Rectal smooth muscle tissue (tissue), 1 donor: ENCODE measurements around the gene SIM2.

Experiments used
- H3K27ac ChIP-seq: one replicate; pipeline ENCODE4 v1.7.0; 2013; ENCODE audit warnings: low read depth, low read length, inconsistent platforms
- H3K27me3 ChIP-seq: one replicate; pipeline ENCODE4 v1.7.0; 2013; ENCODE audit warnings: low read length; ENCODE audit not compliant: control insufficient read depth, insufficient read depth
- H3K36me3 ChIP-seq: one replicate; pipeline ENCODE4 v1.7.0; 2013; ENCODE audit warnings: low read length; ENCODE audit not compliant: control insufficient read depth, insufficient read depth
- H3K4me1 ChIP-seq: one replicate; pipeline ENCODE4 v1.7.0; 2013; ENCODE audit warnings: low read length; ENCODE audit not compliant: control insufficient read depth, insufficient read depth
- H3K4me3 ChIP-seq: one replicate; pipeline ENCODE4 v1.7.0; 2013; ENCODE audit warnings: low read length
- H3K9ac ChIP-seq: one replicate; pipeline ENCODE4 v1.7.0; 2013; ENCODE audit warnings: low read length

SIM2 gene

GRCh38 chr21:36730291-36731281 is 31.7 kb downstream of the SIM2 start:
- H3K9ac ChIP-seq: no peak overlapping the region
- no peaks in the 10 kb centered on the region for H3K36me3 ChIP-seq
- no peak overlapping the region for H3K4me3 ChIP-seq
- no peaks in the 10 kb centered on the region for H3K4me1 ChIP-seq
- H3K27ac ChIP-seq: no peak overlapping the region
- H3K27me3 ChIP-seq: no peaks in the 10 kb centered on the region

GRCh38 chr21:36732217-36732616 is 33.3 kb downstream of the SIM2 start:
- H3K4me3 ChIP-seq: no peak overlapping the region
- no peaks in the 10 kb centered on the region for H3K36me3 ChIP-seq
- no peak overlapping the region for H3K27ac ChIP-seq
- no peaks in the 10 kb centered on the region for H3K4me1 ChIP-seq
- H3K9ac ChIP-seq: no peak overlapping the region
- no peaks in the 10 kb centered on the region for H3K27me3 ChIP-seq

GRCh38 chr21:36732761-36733160 is 33.8 kb downstream of the SIM2 start:
- Histone ChIP-seq H3K4me1 (no peaks in the 10 kb centered on the region), H3K36me3 (no peaks in the 10 kb centered on the region), H3K4me3 (no peak overlapping the region), H3K27me3 (no peaks in the 10 kb centered on the region), H3K27ac (no peak overlapping the region), H3K9ac (no peak overlapping the region)

GRCh38 chr21:36733857-36734256 is 34.9 kb downstream of the SIM2 start:
- Histone ChIP-seq H3K4me1 (no peaks in the 10 kb centered on the region), H3K27ac (no peak overlapping the region), H3K9ac (no peak overlapping the region), H3K36me3 (no peaks in the 10 kb centered on the region), H3K4me3 (no peak overlapping the region), H3K27me3 (no peaks in the 10 kb centered on the region)

GRCh38 chr21:36734367-36735200 is 35.7 kb downstream of the SIM2 start:
- Histone ChIP-seq H3K9ac (no peak overlapping the region), H3K27ac (no peak overlapping the region), H3K27me3 (no peaks in the 10 kb centered on the region), H3K4me3 (no peak overlapping the region), H3K36me3 (no peaks in the 10 kb centered on the region), H3K4me1 (no peaks in the 10 kb centered on the region)

GRCh38 chr21:36735201-36735515 is 36.2 kb downstream of the SIM2 start:
- Histone ChIP-seq H3K27me3 (no peaks in the 10 kb centered on the region), H3K36me3 (no peaks in the 10 kb centered on the region), H3K4me1 (no peaks in the 10 kb centered on the region), H3K4me3 (no peak overlapping the region), H3K9ac (no peak overlapping the region), H3K27ac (no peak overlapping the region)

GRCh38 chr21:36735724-36736320 is 36.9 kb downstream of the SIM2 start:
- no peak overlapping the region for H3K4me3 ChIP-seq
- no peaks in the 10 kb centered on the region for H3K4me1 ChIP-seq
- no peaks in the 10 kb centered on the region for H3K36me3 ChIP-seq
- H3K27me3 ChIP-seq: peaks cover 2% of the 10 kb centered on the region
- H3K27ac ChIP-seq: no peak overlapping the region
- H3K9ac ChIP-seq: no peak overlapping the region

- Histone ChIP-seq H3K4me3 (no peak overlapping the region), H3K27me3 (peaks cover 4% of the 10 kb centered on the region), H3K27ac (no peak overlapping the region), H3K36me3 (no peaks in the 10 kb centered on the region), H3K4me1 (no peaks in the 10 kb centered on the region), H3K9ac (no peak overlapping the region)
These were observed 39.7 kb downstream of the SIM2 start for GRCh38 chr21:36738489-36739126.

- H3K4me3 ChIP-seq: no peak overlapping the region
These were observed 42.6 kb downstream of the SIM2 start for GRCh38 chr21:36741506-36741905.

GRCh38 chr21:36743008-36743407 is 44.1 kb downstream of the SIM2 start:
- Histone ChIP-seq H3K36me3 (no peaks in the 10 kb centered on the region), H3K4me3 (no peak overlapping the region), H3K27me3 (peaks cover 9% of the 10 kb centered on the region), H3K9ac (no peak overlapping the region), H3K4me1 (no peaks in the 10 kb centered on the region), H3K27ac (no peak overlapping the region)

More at GRCh38 chr21:36741506-36741905, 42.6 kb downstream of the SIM2 start:
- Histone ChIP-seq H3K4me1 (no peaks in the 10 kb centered on the region), H3K36me3 (no peaks in the 10 kb centered on the region), H3K9ac (no peak overlapping the region), H3K27ac (no peak overlapping the region), H3K27me3 (peaks cover 4% of the 10 kb centered on the region)

- no peaks in the 10 kb centered on the region for H3K36me3 ChIP-seq
- peaks cover 9% of the 10 kb centered on the region for H3K27me3 ChIP-seq
- no peak overlapping the region for H3K27ac ChIP-seq
- H3K4me1 ChIP-seq: no peaks in the 10 kb centered on the region
- H3K4me3 ChIP-seq: no peak overlapping the region
- H3K9ac ChIP-seq: no peak overlapping the region
These were observed 44.5 kb downstream of the SIM2 start for GRCh38 chr21:36743446-36743845.

GRCh38 chr21:36744190-36744559 is 45.3 kb downstream of the SIM2 start:
- no peak overlapping the region for H3K27ac ChIP-seq
- peaks cover 9% of the 10 kb centered on the region for H3K27me3 ChIP-seq
- H3K4me1 ChIP-seq: no peaks in the 10 kb centered on the region
- no peak overlapping the region for H3K4me3 ChIP-seq
- H3K36me3 ChIP-seq: no peaks in the 10 kb centered on the region
- no peak overlapping the region for H3K9ac ChIP-seq
